Neural cell (in vitro differentiated cells): ENCODE measurements around the gene PPP1R10.

Source experiments
- CTCF ChIP-seq: fragments of 450-650 bp; IDR thresholded peaks from 2 replicates; pipeline ENCODE4 v1.5.1; 2014; ENCODE audit warnings: antibody characterized with exemption, mild to moderate bottlenecking, moderate library complexity; ENCODE audit not compliant: poor library complexity, severe bottlenecking
- EP300 ChIP-seq: fragments of 450-650 bp; conservative IDR thresholded peaks from 2 replicates; pipeline ENCODE4 v1.6.1; 2014; ENCODE audit warnings: antibody characterized with exemption, mild to moderate bottlenecking, moderate library complexity; ENCODE audit not compliant: poor library complexity, severe bottlenecking
- EZH2 ChIP-seq: fragments of 200-600, 300-800 bp; shearing (Covaris generic), sonication (generic); IDR thresholded peaks from 2 replicates; pipeline ENCODE4 v1.6.1; 2014; ENCODE audit warnings: antibody characterized with exemption, low read length, borderline replicate concordance, mild to moderate bottlenecking; ENCODE audit not compliant: insufficient read depth, poor library complexity, severe bottlenecking
- MXI1 ChIP-seq: fragments of 450-650 bp; conservative IDR thresholded peaks from 2 replicates; pipeline ENCODE4 v1.6.1; 2014; ENCODE audit warnings: antibody characterized with exemption, mild to moderate bottlenecking; ENCODE audit not compliant: poor library complexity, severe bottlenecking
- RAD21 ChIP-seq: fragments of 450-650 bp; conservative IDR thresholded peaks from 2 replicates; pipeline ENCODE4 v1.6.1; 2014; ENCODE audit warnings: antibody characterized with exemption, mild to moderate bottlenecking, moderate library complexity
- REST ChIP-seq: IDR thresholded peaks from 2 replicates; pipeline ENCODE4 v1.6.1; 2012; ENCODE audit warnings: borderline replicate concordance
- SMC3 ChIP-seq: fragments of 450-650 bp; conservative IDR thresholded peaks from 2 replicates; pipeline ENCODE4 v1.6.1; 2014; ENCODE audit warnings: antibody characterized with exemption, mild to moderate bottlenecking, moderate library complexity; ENCODE audit not compliant: poor library complexity
- TAF1 ChIP-seq: IDR thresholded peaks from 2 replicates; pipeline ENCODE4 v1.6.1; 2012; ENCODE audit warnings: low read depth

- TF ChIP-seq EZH2 (no peak), CTCF (no peak), REST (no peak), TAF1 (no peak), SMC3 (no peak), EP300 (no peak), MXI1 (no peak), RAD21 (no peak)
Measured at GRCh38 chr6:30601815-30602641, 15.0 kb downstream of the PPP1R10 start.
